ENCODE results near the gene WIPF1.

Gene WIPF1

DNA sequence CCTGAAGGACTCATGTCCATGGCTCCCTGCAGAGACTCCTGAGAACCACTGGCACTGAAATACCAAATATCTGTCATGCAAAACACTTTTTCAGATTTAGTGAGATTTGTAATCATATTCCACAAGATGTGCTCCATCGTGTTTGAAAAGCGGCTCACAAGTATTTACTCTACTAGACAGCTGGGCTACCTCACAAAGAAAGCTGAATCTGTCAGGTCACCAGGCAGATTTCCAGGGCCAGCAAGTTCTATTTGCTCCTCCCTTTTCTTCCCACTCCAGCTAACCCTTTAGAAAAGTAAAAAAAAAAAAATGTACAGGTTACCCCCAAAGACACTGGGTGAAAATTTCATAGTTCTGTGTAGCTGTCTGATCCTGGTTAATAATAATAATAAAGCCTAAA, 22.9 kb downstream of the WIPF1 start:
- no peak overlapping the region for H3K4me2 ChIP-seq (ENCODE audit: insufficient read depth, low read length, poor library complexity, severe bottlenecking)
- WGBS, 2 donors (ENCODE audit: extremely low coverage in 2 of 2, insufficient read length in 2 of 2, insufficient replicate concordance in 1 of 2) = no CpG with 5 or more reads among the region's 2 CpGs

DNA sequence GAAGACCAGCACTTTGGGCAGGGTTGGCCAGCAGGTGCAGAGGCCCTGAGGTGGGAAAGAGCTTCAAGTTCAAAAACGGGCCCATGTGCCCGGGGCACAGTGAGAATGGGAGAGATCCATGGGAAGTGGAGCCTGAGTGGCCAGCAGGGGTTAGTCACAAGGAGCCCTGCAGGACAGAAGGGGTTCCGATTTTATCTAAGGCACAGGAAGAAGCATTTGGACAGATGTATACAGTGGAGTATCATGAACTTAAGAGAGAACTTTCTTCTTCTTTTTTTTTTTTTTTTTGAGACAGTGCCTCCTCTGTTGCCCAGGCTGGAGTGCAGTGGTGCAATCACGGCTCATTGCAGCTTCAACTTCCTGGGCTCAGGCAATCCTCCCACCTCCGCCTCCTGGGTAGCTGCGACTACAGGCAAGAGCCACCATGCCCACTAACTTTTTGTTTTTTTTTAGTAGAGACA, 24.0 kb downstream of the WIPF1 start:
- H3K79me1 ChIP-seq (ENCODE audit: low read depth, low read length) = no peaks in the 10 kb centered on the region
- no peak overlapping the region for H2BK15ac ChIP-seq (ENCODE audit: low read length)
- no peaks in the 10 kb centered on the region for H3K9me3 ChIP-seq (replicated peaks in 1 of 2; ENCODE audit: control insufficient read depth in 2 of 2, insufficient read depth in 1 of 2, low read depth in 1 of 2, low read length in 2 of 2)
- no peak overlapping the region for H3K18ac ChIP-seq (ENCODE audit: low read length)
- H3K23ac ChIP-seq (ENCODE audit: low read depth, low read length, poor library complexity) = no peak overlapping the region
- H3K4me2 ChIP-seq (ENCODE audit: insufficient read depth, low read length, poor library complexity, severe bottlenecking) = no peak overlapping the region
- no peak overlapping the region for H3K9ac ChIP-seq (ENCODE audit: low read depth, low read length, poor library complexity)
- H2BK5ac ChIP-seq (ENCODE audit: low read length) = no peak overlapping the region
- no peak overlapping the region for H4K91ac ChIP-seq (ENCODE audit: low read depth, low read length, poor library complexity)
- no peak overlapping the region for H2AFZ ChIP-seq (ENCODE audit: low read length)
- no peak overlapping the region for H3K14ac ChIP-seq (ENCODE audit: low read length)
- no CpG with 5 or more reads among the region's 6 CpGs for WGBS, 2 donors (ENCODE audit: extremely low coverage in 2 of 2, insufficient read length in 2 of 2, insufficient replicate concordance in 1 of 2)
- no peak overlapping the region for H2BK12ac ChIP-seq (ENCODE audit: low read length)
- no peaks in the 10 kb centered on the region for H3K27me3 ChIP-seq (ENCODE audit: control insufficient read depth in 3 of 3, insufficient read depth in 3 of 3, low read depth in 1 of 3, low read length in 3 of 3)
- H2BK120ac ChIP-seq (ENCODE audit: low read depth, low read length) = no peak overlapping the region
- H4K8ac ChIP-seq (ENCODE audit: low read depth, low read length) = no peak overlapping the region
- DNase-seq (ENCODE audit: low spot score) = no peak
- peaks cover 8 to 77% of the 10 kb centered on the region in 2 donors for H3K36me3 ChIP-seq (replicated peaks in 1 of 2; ENCODE audit: control insufficient read depth in 2 of 2, insufficient read depth in 2 of 2, low read length in 2 of 2)
- no peak overlapping the region for H3K4me3 ChIP-seq (ENCODE audit: low read length in 2 of 2)
- no peaks in the 10 kb centered on the region for H3K4me1 ChIP-seq (ENCODE audit: control insufficient read depth in 2 of 2, insufficient read depth in 1 of 2, low read depth in 1 of 2, low read length in 2 of 2)
- no peak overlapping the region for H3K4ac ChIP-seq (ENCODE audit: low read length)
- no peak overlapping the region for H3K27ac ChIP-seq (replicated peaks; ENCODE audit: low read length)
- no peak overlapping the region for H2AK5ac ChIP-seq (ENCODE audit: low read depth, low read length)

More for the DNA sequence above, 22.9 kb downstream of the WIPF1 start:
- no peak overlapping the region for H3K4ac ChIP-seq (ENCODE audit: low read length)
- no peak overlapping the region for H3K23ac ChIP-seq (ENCODE audit: low read depth, low read length, poor library complexity)
- no peak overlapping the region for H2BK12ac ChIP-seq (ENCODE audit: low read length)
- H3K36me3 ChIP-seq (replicated peaks in 1 of 2; ENCODE audit: control insufficient read depth in 2 of 2, insufficient read depth in 2 of 2, low read length in 2 of 2) = peaks cover 8 to 79% of the 10 kb centered on the region in 2 donors
- no peaks in the 10 kb centered on the region for H3K27me3 ChIP-seq (ENCODE audit: control insufficient read depth in 3 of 3, insufficient read depth in 3 of 3, low read depth in 1 of 3, low read length in 3 of 3)
- no peaks in the 10 kb centered on the region for H3K4me1 ChIP-seq (ENCODE audit: control insufficient read depth in 2 of 2, insufficient read depth in 1 of 2, low read depth in 1 of 2, low read length in 2 of 2)
- DNase-seq (ENCODE audit: low spot score) = no peak
- no peak overlapping the region for H2BK5ac ChIP-seq (ENCODE audit: low read length)
- no peak overlapping the region for H3K9ac ChIP-seq (ENCODE audit: low read depth, low read length, poor library complexity)
- H3K14ac ChIP-seq (ENCODE audit: low read length) = no peak overlapping the region
- H4K91ac ChIP-seq (ENCODE audit: low read depth, low read length, poor library complexity) = no peak overlapping the region
- no peak overlapping the region for H2BK120ac ChIP-seq (ENCODE audit: low read depth, low read length)
- H4K8ac ChIP-seq (ENCODE audit: low read depth, low read length) = no peak overlapping the region
- no peak overlapping the region for H2AK5ac ChIP-seq (ENCODE audit: low read depth, low read length)
- H3K27ac ChIP-seq (replicated peaks; ENCODE audit: low read length) = no peak overlapping the region
- H3K9me3 ChIP-seq (replicated peaks in 1 of 2; ENCODE audit: control insufficient read depth in 2 of 2, insufficient read depth in 1 of 2, low read depth in 1 of 2, low read length in 2 of 2) = no peaks in the 10 kb centered on the region
- H2BK15ac ChIP-seq (ENCODE audit: low read length) = no peak overlapping the region
- H3K18ac ChIP-seq (ENCODE audit: low read length) = no peak overlapping the region
- H3K79me1 ChIP-seq (ENCODE audit: low read depth, low read length) = no peaks in the 10 kb centered on the region
- no peak overlapping the region for H3K4me3 ChIP-seq (ENCODE audit: low read length in 2 of 2)
- H2AFZ ChIP-seq (ENCODE audit: low read length) = no peak overlapping the region

DNA sequence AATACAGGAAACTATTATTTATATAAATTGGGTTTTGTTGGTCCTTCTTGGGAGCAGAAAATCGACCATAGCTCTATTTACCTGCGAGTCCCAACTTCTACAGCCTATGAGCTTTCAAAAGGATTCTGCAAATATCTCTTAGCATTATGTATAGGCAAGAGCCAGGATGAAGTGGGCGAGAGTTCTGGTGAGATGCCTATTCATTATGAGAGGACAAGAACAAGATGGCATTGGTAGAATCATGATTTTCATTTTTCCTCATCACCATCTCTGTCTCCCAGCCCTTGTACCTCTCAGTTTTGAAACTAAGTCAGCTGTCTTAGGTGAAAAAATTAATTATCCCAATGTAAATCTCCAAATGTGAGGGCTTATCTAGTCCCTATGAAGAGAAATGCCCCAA, 25.0 kb downstream of the WIPF1 start:
- no peak overlapping the region for H3K4me3 ChIP-seq (ENCODE audit: low read length in 2 of 2)
- no peak overlapping the region for H3K23ac ChIP-seq (ENCODE audit: low read depth, low read length, poor library complexity)
- no peak overlapping the region for H2BK12ac ChIP-seq (ENCODE audit: low read length)
- H2AK5ac ChIP-seq (ENCODE audit: low read depth, low read length) = no peak overlapping the region
- H3K4me2 ChIP-seq (ENCODE audit: insufficient read depth, low read length, poor library complexity, severe bottlenecking) = no peak overlapping the region
- H3K79me1 ChIP-seq (ENCODE audit: low read depth, low read length) = no peaks in the 10 kb centered on the region
- no peaks in the 10 kb centered on the region for H3K9me3 ChIP-seq (replicated peaks in 1 of 2; ENCODE audit: control insufficient read depth in 2 of 2, insufficient read depth in 1 of 2, low read depth in 1 of 2, low read length in 2 of 2)
- H2BK120ac ChIP-seq (ENCODE audit: low read depth, low read length) = no peak overlapping the region
- no peak overlapping the region for H3K14ac ChIP-seq (ENCODE audit: low read length)
- H2BK5ac ChIP-seq (ENCODE audit: low read length) = no peak overlapping the region
- no peaks in the 10 kb centered on the region for H3K27me3 ChIP-seq (ENCODE audit: control insufficient read depth in 3 of 3, insufficient read depth in 3 of 3, low read depth in 1 of 3, low read length in 3 of 3)
- no peak overlapping the region for H2BK15ac ChIP-seq (ENCODE audit: low read length)
- H3K4me1 ChIP-seq (ENCODE audit: control insufficient read depth in 2 of 2, insufficient read depth in 1 of 2, low read depth in 1 of 2, low read length in 2 of 2) = no peaks in the 10 kb centered on the region
- WGBS, 2 donors (ENCODE audit: extremely low coverage in 2 of 2, insufficient read length in 2 of 2, insufficient replicate concordance in 1 of 2) = no CpG with 5 or more reads among the region's 3 CpGs
- peaks cover 7 to 82% of the 10 kb centered on the region in 2 donors for H3K36me3 ChIP-seq (replicated peaks in 1 of 2; ENCODE audit: control insufficient read depth in 2 of 2, insufficient read depth in 2 of 2, low read length in 2 of 2)
- no peak overlapping the region for H3K4ac ChIP-seq (ENCODE audit: low read length)
- H3K18ac ChIP-seq (ENCODE audit: low read length) = no peak overlapping the region
- H3K9ac ChIP-seq (ENCODE audit: low read depth, low read length, poor library complexity) = no peak overlapping the region
- H4K91ac ChIP-seq (ENCODE audit: low read depth, low read length, poor library complexity) = no peak overlapping the region
- no peak overlapping the region for H3K27ac ChIP-seq (replicated peaks; ENCODE audit: low read length)
- H2AFZ ChIP-seq (ENCODE audit: low read length) = no peak overlapping the region
- DNase-seq (ENCODE audit: low spot score) = no peak
- H4K8ac ChIP-seq (ENCODE audit: low read depth, low read length) = no peak overlapping the region

DNA sequence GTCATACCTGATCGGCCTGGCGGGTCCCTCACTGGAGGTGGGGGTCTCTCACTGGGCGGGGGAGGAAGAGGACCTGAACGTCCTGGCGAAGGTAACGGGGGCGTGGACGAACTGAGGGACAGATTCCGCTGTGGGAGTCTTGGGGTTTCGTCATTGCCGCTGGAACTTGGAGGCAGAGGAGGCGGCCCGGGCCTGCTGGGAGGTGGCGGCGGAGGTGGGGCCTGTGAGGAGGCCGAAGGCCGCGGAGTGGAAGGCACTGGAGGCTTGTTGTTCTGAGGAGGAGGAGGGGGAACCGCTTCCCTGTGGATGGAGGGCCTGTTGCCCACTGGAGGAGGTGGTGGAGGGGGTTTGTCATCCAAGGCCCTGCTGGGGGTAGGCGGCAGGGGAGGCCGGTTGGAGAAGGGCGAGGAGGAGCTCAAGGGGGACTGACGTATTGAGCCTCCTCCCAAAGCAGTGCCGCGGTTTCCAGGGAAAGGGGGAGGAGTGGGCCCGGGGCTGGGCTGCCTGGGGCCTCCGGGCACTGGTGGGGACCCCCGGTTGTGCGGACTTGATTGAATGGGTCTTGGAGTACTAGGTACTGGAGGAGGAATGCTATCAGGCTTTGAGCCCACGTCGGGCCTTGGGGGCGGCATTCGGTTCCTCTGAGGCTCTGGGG, 25.8 kb downstream of the WIPF1 start:
- no peak overlapping the region for H3K4me3 ChIP-seq (ENCODE audit: low read length in 2 of 2)
- no peak overlapping the region for H2AFZ ChIP-seq (ENCODE audit: low read length)
- no peak overlapping the region for H3K4me2 ChIP-seq (ENCODE audit: insufficient read depth, low read length, poor library complexity, severe bottlenecking)
- no peaks in the 10 kb centered on the region for H3K79me1 ChIP-seq (ENCODE audit: low read depth, low read length)
- H2AK5ac ChIP-seq (ENCODE audit: low read depth, low read length) = no peak overlapping the region
- H3K18ac ChIP-seq (ENCODE audit: low read length) = no peak overlapping the region
- H3K27ac ChIP-seq (replicated peaks; ENCODE audit: low read length) = no peak overlapping the region
- no peak overlapping the region for H2BK5ac ChIP-seq (ENCODE audit: low read length)
- no peaks in the 10 kb centered on the region for H3K9me3 ChIP-seq (replicated peaks in 1 of 2; ENCODE audit: control insufficient read depth in 2 of 2, insufficient read depth in 1 of 2, low read depth in 1 of 2, low read length in 2 of 2)
- no peak overlapping the region for H3K14ac ChIP-seq (ENCODE audit: low read length)
- no peaks in the 10 kb centered on the region for H3K4me1 ChIP-seq (ENCODE audit: control insufficient read depth in 2 of 2, insufficient read depth in 1 of 2, low read depth in 1 of 2, low read length in 2 of 2)
- H2BK15ac ChIP-seq (ENCODE audit: low read length) = no peak overlapping the region
- no CpG with 5 or more reads among the region's 33 CpGs for WGBS, 2 donors (ENCODE audit: extremely low coverage in 2 of 2, insufficient read length in 2 of 2, insufficient replicate concordance in 1 of 2)
- no peak overlapping the region for H2BK12ac ChIP-seq (ENCODE audit: low read length)
- no peak overlapping the region for H2BK120ac ChIP-seq (ENCODE audit: low read depth, low read length)
- peak overlapping the region; percentile 13 for H3K9ac ChIP-seq (ENCODE audit: low read depth, low read length, poor library complexity)
- H3K27me3 ChIP-seq (ENCODE audit: control insufficient read depth in 3 of 3, insufficient read depth in 3 of 3, low read depth in 1 of 3, low read length in 3 of 3) = no peaks in the 10 kb centered on the region
- DNase-seq (ENCODE audit: low spot score) = no peak
- no peak overlapping the region for H3K4ac ChIP-seq (ENCODE audit: low read length)
- peak overlapping the region; percentile 20 for H3K23ac ChIP-seq (ENCODE audit: low read depth, low read length, poor library complexity)
- H3K36me3 ChIP-seq (replicated peaks in 1 of 2; ENCODE audit: control insufficient read depth in 2 of 2, insufficient read depth in 2 of 2, low read length in 2 of 2) = peaks cover 6 to 82% of the 10 kb centered on the region in 2 donors
- H4K91ac ChIP-seq (ENCODE audit: low read depth, low read length, poor library complexity) = no peak overlapping the region
- H4K8ac ChIP-seq (ENCODE audit: low read depth, low read length) = no peak overlapping the region

Measured in neuronal stem cell (in vitro differentiated cells).